Duodenal mucosa (tissue), 2 donors: Measurements from ENCODE around the gene DPF3.

Experiments
- H3K27ac ChIP-seq: one replicate; pipeline ENCODE4 v1.7.0; 2013; ENCODE audit warnings: low read depth, low read length
- H3K27me3 ChIP-seq, 2 donors: one replicate each; pipeline ENCODE4 v1.7.0; 2013; ENCODE audit warnings: low read length in 2 of 2, control low read depth in 1 of 2; ENCODE audit not compliant: insufficient read depth in 2 of 2, control insufficient read depth in 1 of 2
- H3K36me3 ChIP-seq, 2 donors: one replicate each; pipeline ENCODE4 v1.7.0; 2013; ENCODE audit warnings: low read length in 2 of 2, control low read depth in 1 of 2; ENCODE audit not compliant: insufficient read depth in 2 of 2, control insufficient read depth in 1 of 2
- H3K4me1 ChIP-seq, 2 donors: one replicate each; pipeline ENCODE4 v1.7.0; 2013; ENCODE audit warnings: low read length in 2 of 2, control low read depth in 1 of 2; ENCODE audit not compliant: insufficient read depth in 2 of 2, control insufficient read depth in 1 of 2
- H3K4me3 ChIP-seq, 2 donors: one replicate each; pipeline ENCODE4 v1.7.0; 2013; ENCODE audit warnings: low read length in 2 of 2, low read depth in 1 of 2
- H3K9ac ChIP-seq, 2 donors: one replicate each; pipeline ENCODE4 v1.7.0; 2013; ENCODE audit warnings: low read length in 2 of 2, low read depth in 1 of 2
- H3K9me3 ChIP-seq, 2 donors: one replicate each; pipeline ENCODE4 v1.7.0; 2013; ENCODE audit warnings: low read length in 2 of 2, control low read depth in 1 of 2; ENCODE audit not compliant: control insufficient read depth in 1 of 2

The DPF3 gene

GRCh38 chr14:72792051-72792788 is 101.7 kb downstream of the DPF3 start:
- H3K27ac ChIP-seq = no peak overlapping the region
- H3K36me3 ChIP-seq = no peaks in the 10 kb centered on the region
- no peaks in the 10 kb centered on the region for H3K9me3 ChIP-seq
- no peaks in the 10 kb centered on the region for H3K27me3 ChIP-seq
- H3K4me1 ChIP-seq = no peaks in the 10 kb centered on the region
- no peak overlapping the region for H3K9ac ChIP-seq
- H3K4me3 ChIP-seq = no peak overlapping the region

- H3K36me3 ChIP-seq = no peaks in the 10 kb centered on the region
- no peaks in the 10 kb centered on the region for H3K4me1 ChIP-seq
- H3K27ac ChIP-seq = no peak overlapping the region
- H3K9me3 ChIP-seq = no peaks in the 10 kb centered on the region
- H3K9ac ChIP-seq = no peak overlapping the region
- no peaks in the 10 kb centered on the region for H3K27me3 ChIP-seq
- H3K4me3 ChIP-seq = no peak overlapping the region
Measured at GRCh38 chr14:72790887-72791566, 102.9 kb downstream of the DPF3 start.

GRCh38 chr14:72788972-72789728 is 104.8 kb downstream of the DPF3 start:
- Histone ChIP-seq H3K9ac (no peak overlapping the region), H3K4me1 (no peaks in the 10 kb centered on the region), H3K9me3 (no peaks in the 10 kb centered on the region), H3K27ac (no peak overlapping the region), H3K4me3 (no peak overlapping the region), H3K36me3 (no peaks in the 10 kb centered on the region), H3K27me3 (no peaks in the 10 kb centered on the region)

- H3K27me3 ChIP-seq = no peaks in the 10 kb centered on the region
- no peaks in the 10 kb centered on the region for H3K36me3 ChIP-seq
- H3K27ac ChIP-seq = no peak overlapping the region
- H3K9ac ChIP-seq = no peak overlapping the region
- H3K9me3 ChIP-seq = no peaks in the 10 kb centered on the region
- no peaks in the 10 kb centered on the region for H3K4me1 ChIP-seq
- H3K4me3 ChIP-seq = no peak overlapping the region
Measured at GRCh38 chr14:72788255-72788654, 105.6 kb downstream of the DPF3 start.

- Histone ChIP-seq H3K36me3 (no peaks in the 10 kb centered on the region), H3K4me1 (no peaks in the 10 kb centered on the region), H3K4me3 (no peak overlapping the region), H3K9ac (no peak overlapping the region), H3K27me3 (no peaks in the 10 kb centered on the region), H3K27ac (no peak overlapping the region), H3K9me3 (no peaks in the 10 kb centered on the region)
Measured at GRCh38 chr14:72787841-72788240, 106.1 kb downstream of the DPF3 start.

GRCh38 chr14:72786378-72787350 is 107.2 kb downstream of the DPF3 start:
- H3K9me3 ChIP-seq = no peaks in the 10 kb centered on the region
- H3K4me1 ChIP-seq = no peaks in the 10 kb centered on the region
- H3K27me3 ChIP-seq = no peaks in the 10 kb centered on the region
- no peaks in the 10 kb centered on the region for H3K36me3 ChIP-seq
- H3K4me3 ChIP-seq = no peak overlapping the region
- H3K27ac ChIP-seq = no peak overlapping the region
- no peak overlapping the region for H3K9ac ChIP-seq

GRCh38 chr14:72783741-72784140 is 110.2 kb downstream of the DPF3 start:
- H3K9ac ChIP-seq = no peak overlapping the region
- no peak overlapping the region for H3K4me3 ChIP-seq
- H3K4me1 ChIP-seq = no peaks in the 10 kb centered on the region
- H3K27me3 ChIP-seq = peaks cover 0 to 3% of the 10 kb centered on the region in 2 donors
- no peak overlapping the region for H3K27ac ChIP-seq
- H3K9me3 ChIP-seq = no peaks in the 10 kb centered on the region
- H3K36me3 ChIP-seq = no peaks in the 10 kb centered on the region

GRCh38 chr14:72782817-72783216 is 111.1 kb downstream of the DPF3 start:
- Histone ChIP-seq H3K9me3 (no peaks in the 10 kb centered on the region), H3K4me3 (no peak overlapping the region), H3K27me3 (peaks cover 0 to 3% of the 10 kb centered on the region in 2 donors), H3K36me3 (no peaks in the 10 kb centered on the region), H3K27ac (no peak overlapping the region), H3K9ac (no peak overlapping the region), H3K4me1 (no peaks in the 10 kb centered on the region)

- Histone ChIP-seq H3K4me1 (peaks cover 3 to 4% of the 10 kb centered on the region in 2 donors), H3K9me3 (peaks cover 0 to 5% of the 10 kb centered on the region in 2 donors), H3K27ac (no peak overlapping the region), H3K27me3 (peaks cover 0 to 3% of the 10 kb centered on the region in 2 donors), H3K36me3 (no peaks in the 10 kb centered on the region), H3K4me3 (no peak overlapping the region), H3K9ac (no peak overlapping the region)
Measured at GRCh38 chr14:72781561-72782508, 112.1 kb downstream of the DPF3 start.
